Spleen (tissue), 7 donors: ENCODE measurements around the gene MYB.

Experiments
- POLR2AphosphoS5 ChIP-seq, 3 donors: sonication (generic); formaldehyde crosslinking; IDR thresholded peaks; one replicate each; pipeline ENCODE4 v1.5.1; 2017; ENCODE audit warnings: antibody characterized with exemption in 3 of 3
- TF ChIP-seq, protein P1 (sequence below), 11 experiments: fragments of 200-600 bp in 7 of 11; fragments of 450-650 bp in 4 of 11; sonication (generic) in 4 of 11; IDR thresholded peaks in 8 of 11; conservative IDR thresholded peaks in 3 of 11; 1 replicate in 7 of 11; 2 replicates in 4 of 11; pipeline versions ENCODE4 v1.4.0 to v1.8.0; 2016 to 2021; ENCODE audit warnings: antibody characterized with exemption in 11 of 11, inconsistent platforms in 4 of 11, mild to moderate bottlenecking in 1 of 11
- donor health status: DM: no; HTN: no; CAD: no; lungs with moderate emphysema.
- donor health status: DM: no; HTN: no; CAD: no.
- donor health status: DM: no; HTN: no; CAD: no.

DNA sequence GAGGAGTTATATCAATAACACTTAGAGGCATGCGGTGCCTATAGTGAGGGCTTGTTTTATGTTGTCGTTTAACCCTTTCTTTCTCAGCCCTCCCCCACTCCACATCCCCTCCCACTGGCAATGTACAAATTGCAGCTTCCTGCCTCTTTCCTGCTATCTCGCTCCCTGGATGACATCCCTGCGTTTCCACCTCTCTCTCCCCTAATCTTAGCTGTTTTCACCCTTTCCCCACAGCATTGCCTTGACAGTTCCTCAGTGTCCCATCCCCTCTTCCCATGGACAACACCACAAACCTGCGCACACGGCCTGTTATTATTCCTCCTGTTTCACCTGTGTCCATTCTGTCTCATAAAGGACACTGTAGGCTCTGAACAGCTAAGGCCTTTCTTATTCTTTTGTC lies 34.5 kb downstream of the MYB start:
- TF ChIP-seq, protein P1, sequence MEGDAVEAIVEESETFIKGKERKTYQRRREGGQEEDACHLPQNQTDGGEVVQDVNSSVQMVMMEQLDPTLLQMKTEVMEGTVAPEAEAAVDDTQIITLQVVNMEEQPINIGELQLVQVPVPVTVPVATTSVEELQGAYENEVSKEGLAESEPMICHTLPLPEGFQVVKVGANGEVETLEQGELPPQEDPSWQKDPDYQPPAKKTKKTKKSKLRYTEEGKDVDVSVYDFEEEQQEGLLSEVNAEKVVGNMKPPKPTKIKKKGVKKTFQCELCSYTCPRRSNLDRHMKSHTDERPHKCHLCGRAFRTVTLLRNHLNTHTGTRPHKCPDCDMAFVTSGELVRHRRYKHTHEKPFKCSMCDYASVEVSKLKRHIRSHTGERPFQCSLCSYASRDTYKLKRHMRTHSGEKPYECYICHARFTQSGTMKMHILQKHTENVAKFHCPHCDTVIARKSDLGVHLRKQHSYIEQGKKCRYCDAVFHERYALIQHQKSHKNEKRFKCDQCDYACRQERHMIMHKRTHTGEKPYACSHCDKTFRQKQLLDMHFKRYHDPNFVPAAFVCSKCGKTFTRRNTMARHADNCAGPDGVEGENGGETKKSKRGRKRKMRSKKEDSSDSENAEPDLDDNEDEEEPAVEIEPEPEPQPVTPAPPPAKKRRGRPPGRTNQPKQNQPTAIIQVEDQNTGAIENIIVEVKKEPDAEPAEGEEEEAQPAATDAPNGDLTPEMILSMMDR (IDR thresholded peaks at IDR 0.05 in 8 of 11, conservative IDR thresholded peaks at IDR 0.05 in 3 of 11), result no peak
- no peak for TF ChIP-seq POLR2AphosphoS5 (IDR thresholded peaks at IDR 0.05)
